NOMO-1 treated with DMSO at 0.1 percent for 48 hours (cell line): Measurements from ENCODE around the gene VAMP8.
"Not testable (repeated sequence)": the region's sequence is repeated elsewhere in the genome, so short reads cannot be mapped to it uniquely, and the experiment has no call there.

Experiments
- DNase-seq: peaks from one replicate; lab custom pipeline; 2025; ENCODE audit not compliant: unreplicated experiment; lab: John Stamatoyannopoulos, UW

The VAMP8 gene

GRCh38 chr2:85579266-85579935 lies 2.0 kb downstream of the VAMP8 start:
- DNase-seq, result peak; percentile 58

DNA sequence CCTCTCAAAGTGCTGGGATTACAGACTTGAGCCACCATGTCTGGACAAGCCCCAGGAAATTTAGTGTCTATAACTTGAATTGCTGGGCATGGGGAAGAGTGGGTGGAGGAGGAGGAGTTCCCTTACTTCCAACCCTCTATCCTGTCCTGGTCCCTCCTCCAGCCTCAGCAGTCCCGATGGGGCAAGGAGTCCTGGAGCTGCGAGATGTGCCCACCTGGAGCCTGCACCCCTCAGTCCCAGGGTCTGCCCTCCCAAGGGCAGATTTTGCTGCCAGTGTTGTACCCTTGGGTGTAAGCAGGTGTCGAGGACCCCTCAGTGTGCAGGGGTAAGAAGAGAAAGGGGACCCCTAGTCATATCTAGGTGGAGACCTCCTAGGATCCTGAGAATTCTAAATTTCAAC lies 2.8 kb downstream of the VAMP8 start:
- DNase-seq, result no peak

DNA sequence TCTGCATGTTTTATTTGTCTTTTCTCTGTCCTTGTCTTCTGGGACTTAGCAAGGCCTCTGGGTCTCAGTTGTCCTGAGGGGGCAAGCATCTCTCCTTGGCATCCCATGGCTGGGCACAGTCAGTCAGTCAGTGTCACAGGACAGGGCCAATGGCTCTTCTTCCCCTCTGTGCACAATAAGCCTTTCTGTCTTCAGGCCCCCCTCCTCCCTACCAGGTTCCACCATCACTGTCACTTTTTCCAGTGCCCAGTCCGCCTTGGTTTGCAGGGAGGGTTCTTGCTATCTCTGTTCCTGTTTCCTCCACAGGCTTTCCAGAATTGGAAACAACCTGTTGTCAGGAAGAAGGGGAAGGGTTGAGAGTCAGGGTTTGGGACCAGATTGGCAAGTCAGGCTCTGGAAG lies 5.1 kb downstream of the VAMP8 start:
- no peak for DNase-seq

- DNase-seq, result no peak
These were observed 6.4 kb downstream of the VAMP8 start for GRCh38 chr2:85583667-85584353.

- DNase-seq, result no peak
These were observed 7.0 kb downstream of the VAMP8 start, which contains the start of gene VAMP5 for GRCh38 chr2:85584354-85584856. Gene VAMP5, plus strand, starts transcription at chr2:85584431. Its CDS starts 60 bp downstream, at chr2:85584491.

DNA sequence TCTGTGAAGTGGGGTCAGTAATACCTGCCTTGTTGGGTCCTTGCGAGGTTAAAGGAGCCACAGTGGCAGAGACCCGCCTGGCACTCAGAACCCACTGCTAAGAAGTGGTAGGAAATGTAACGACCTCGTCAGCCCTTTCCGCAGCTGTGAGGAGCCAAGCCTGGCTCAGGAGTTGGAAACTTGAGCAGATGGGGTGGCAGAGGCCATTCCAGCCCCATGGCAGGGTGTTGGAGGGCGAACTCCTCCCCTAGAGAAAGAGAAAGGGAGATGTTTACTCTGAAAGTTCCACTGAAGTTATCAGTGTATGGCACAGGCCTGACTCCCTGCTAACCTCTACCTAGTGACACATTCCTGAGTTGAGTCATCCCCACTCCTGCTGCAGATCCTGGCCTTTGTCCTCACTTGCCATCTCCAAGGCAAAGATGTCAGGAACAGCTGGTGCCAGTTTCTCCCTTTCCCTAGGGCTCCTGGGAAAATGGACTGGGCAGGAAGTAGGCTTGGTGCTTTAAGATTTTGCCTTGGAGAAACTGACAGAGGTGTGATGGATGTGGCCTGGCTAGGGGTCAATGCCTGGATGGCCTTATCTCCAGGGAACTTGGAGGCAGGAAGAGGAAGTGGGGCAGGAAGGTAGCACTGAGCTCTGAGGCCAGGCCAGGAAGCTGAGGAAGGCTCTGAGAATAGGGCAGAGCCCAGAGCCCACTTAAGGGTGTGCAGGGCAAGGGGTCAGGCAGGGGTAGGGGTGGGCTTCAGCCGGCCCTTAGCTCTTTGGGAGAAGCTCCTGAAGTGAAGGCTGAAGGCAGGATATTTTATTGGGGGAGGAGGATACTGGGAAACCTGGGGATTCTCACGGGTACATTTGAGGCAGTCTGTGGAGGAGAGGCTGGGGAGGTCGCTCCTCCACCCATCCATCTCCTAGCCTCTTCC lies 7.7 kb downstream of the VAMP8 start:
- DNase-seq, result no peak

- DNase-seq, result peak; percentile 8
These were observed 8.4 kb downstream of the VAMP8 start for GRCh38 chr2:85585781-85586105.

- no peak for DNase-seq
These were observed 10.8 kb downstream of the VAMP8 start for GRCh38 chr2:85588236-85588635.

DNA sequence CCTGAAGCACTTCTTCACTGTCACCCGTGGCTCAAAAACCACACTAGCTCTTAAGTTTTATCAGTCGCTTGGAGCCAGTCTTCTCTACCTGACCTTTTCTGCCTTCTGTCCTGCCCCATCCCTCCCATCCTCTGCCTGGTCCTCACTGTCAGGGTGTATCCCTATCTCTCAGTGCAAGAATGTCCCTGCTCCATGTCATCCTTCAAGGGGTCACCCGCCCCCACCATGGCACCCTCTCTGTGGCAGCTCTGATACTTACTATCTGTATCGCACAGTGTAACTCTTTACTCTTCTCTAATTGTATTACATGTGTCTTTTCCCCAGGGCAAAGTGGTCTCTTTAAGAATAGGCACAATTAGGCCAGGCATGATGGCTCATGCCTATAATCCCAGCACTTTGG lies 11.3 kb downstream of the VAMP8 start:
- no peak for DNase-seq

- no peak for DNase-seq
These were observed 11.8 kb downstream of the VAMP8 start for GRCh38 chr2:85589181-85589580.

DNA sequence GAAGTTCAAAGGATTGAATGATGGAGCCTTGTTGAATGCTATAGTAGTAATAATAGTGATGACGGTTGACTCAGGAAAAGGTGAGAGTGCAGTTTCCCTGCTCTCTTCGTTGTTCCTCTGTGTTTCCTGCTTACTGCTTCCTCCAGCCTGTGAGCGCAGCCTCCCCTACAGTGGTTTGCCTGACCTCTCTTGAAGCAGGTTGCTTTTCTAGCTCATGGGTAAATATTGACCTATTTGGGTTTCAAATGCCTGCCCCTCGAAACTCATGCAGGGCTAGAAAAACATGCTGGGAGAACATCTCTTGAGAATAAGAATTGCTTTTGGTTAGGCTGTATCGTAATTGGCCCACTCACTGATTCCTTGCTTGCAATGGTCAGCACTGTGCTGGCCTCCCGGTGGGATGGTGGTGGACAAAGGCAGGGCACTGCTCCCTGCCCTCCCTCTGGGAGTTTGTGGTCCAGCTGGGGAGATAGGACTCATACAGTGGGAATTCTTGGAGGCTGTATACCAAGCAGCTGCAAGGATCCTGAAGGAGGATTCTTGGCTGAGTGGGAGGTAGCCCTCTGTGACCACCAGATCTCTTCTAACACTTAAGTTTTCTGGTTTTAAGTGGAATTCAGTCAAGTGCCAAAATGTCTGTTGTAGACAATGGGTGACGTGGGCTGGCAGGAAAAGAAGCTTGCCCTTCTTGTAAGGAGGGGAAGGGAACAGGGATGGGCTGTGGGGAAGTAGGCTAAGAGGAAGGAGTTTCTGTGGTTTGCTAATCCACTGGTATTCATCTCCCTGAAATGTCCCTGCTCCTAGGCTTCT lies 12.8 kb downstream of the VAMP8 start:
- no peak for DNase-seq

DNA sequence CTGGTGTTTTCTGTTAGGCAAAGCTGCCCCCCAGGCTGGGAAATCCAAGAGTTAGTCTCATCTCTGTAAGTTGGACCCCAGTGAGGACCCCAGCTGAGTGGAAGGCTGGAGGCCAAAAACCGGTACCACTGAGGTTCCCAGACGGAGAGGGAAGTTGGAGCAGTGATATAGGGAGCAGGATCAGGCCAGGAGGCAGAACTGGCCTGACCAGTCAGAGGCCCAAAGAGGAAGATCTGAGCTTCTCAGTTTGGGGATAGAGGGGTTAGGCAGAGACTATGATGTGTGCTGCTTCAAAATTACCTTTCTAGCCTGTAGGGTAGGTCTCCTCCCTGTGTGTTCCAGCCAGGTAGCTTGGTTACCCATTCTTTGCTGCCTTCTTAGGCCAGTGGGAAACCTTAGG lies 13.6 kb downstream of the VAMP8 start:
- DNase-seq, result no peak

DNA sequence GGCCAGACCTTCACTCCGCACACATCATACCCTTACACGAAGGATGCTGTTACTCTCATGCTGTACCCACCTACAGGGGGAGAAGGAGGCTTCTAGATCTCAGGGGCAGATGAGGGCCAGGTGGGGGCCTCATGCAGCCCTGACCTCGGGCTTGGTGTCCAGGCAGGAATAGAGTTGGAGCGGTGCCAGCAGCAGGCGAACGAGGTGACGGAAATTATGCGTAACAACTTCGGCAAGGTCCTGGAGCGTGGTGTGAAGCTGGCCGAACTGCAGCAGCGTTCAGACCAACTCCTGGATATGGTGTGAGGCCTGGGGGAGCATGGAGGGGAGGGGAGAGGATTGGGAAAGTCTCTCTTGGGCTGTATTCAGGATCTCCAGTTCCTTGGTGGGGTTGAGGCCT lies 14.2 kb downstream of the VAMP8 start:
- no peak for DNase-seq

DNA sequence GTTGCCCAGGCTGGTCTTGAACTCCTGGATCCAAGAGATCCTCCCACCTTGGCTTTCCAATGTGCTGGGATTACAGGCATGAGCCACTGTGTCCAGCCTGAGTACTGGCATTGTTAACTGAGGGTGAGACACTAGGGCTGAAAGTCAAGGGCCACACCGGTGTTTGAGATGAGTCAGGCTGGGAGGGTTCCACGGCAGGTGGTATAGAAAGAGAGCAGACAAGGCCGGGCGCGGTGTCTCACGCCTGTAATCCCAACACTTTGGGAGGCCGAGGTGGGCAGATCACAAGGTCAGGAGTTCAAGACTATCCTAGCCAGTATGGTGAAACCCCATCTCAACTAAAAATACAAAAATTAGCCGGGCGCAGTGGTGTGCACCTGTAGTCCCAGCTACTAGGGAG lies 14.9 kb downstream of the VAMP8 start:
- DNase-seq, result not testable (repeated sequence)

GRCh38 chr2:85593023-85593422 lies 15.6 kb downstream of the VAMP8 start:
- no peak for DNase-seq

GRCh38 chr2:85594715-85595300 lies 17.4 kb downstream of the VAMP8 start:
- DNase-seq, result no peak

DNA sequence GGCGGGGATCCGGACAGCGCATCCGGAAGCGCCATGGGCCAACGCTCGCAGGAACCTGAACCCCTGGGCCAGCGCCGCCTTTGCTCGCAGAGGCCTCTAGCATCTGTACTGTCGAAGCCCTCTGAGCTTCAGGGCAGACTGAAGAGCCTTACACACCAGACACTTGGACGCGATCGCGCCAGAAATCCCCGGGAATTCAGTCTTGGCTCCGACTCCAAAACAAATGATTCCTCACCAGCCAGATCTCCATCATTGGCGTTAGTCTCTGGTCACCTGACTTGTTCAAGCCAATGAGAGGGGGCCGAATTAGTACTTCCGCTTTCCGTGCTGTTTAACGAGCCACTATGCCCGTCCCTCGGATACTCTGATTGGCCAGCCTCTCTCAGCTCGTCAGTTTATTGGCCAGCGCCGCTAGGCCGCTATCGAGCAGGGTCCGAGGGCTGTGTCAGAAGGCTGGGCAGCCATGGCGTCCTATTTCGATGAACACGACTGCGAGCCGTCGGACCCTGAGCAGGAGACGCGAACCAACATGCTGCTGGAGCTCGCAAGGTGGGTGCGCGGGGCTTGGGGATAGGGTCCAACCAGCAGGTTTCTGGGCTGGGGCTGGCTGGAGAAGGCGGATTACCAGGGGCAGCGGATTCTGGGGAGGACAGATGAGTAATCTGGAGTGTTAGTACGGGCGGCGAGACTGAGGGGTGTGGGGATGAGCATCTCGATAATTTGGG lies 18.1 kb downstream of the VAMP8 start, which contains the start of gene RNF181:
RNF181 (plus strand) TSS at position 445 of the 725 bp plus-strand sequence; CDS start at position 464, 19 bp downstream.
- peak; percentile 99 for DNase-seq

- DNase-seq, result no peak
These were observed 18.6 kb downstream of the VAMP8 start for GRCh38 chr2:85596026-85596333.

GRCh38 chr2:85596486-85597143 lies 19.2 kb downstream of the VAMP8 start:
- DNase-seq, result no peak
